Hypothalamus (tissue), 51 donors: ENCODE results near the gene RABEPK.
A peak's percentile ranks its signal among the peaks of the same experiment; 100 is the strongest.
"Not testable (repeated sequence)": the region's sequence is repeated elsewhere in the genome, so short reads cannot be mapped to it uniquely, and the experiment has no call there.

ENCODE experiments used
- DNase-seq, 51 donors: peaks; one replicate each; lab custom pipeline; 2025; lab: John Stamatoyannopoulos, UW

The RABEPK gene

DNA sequence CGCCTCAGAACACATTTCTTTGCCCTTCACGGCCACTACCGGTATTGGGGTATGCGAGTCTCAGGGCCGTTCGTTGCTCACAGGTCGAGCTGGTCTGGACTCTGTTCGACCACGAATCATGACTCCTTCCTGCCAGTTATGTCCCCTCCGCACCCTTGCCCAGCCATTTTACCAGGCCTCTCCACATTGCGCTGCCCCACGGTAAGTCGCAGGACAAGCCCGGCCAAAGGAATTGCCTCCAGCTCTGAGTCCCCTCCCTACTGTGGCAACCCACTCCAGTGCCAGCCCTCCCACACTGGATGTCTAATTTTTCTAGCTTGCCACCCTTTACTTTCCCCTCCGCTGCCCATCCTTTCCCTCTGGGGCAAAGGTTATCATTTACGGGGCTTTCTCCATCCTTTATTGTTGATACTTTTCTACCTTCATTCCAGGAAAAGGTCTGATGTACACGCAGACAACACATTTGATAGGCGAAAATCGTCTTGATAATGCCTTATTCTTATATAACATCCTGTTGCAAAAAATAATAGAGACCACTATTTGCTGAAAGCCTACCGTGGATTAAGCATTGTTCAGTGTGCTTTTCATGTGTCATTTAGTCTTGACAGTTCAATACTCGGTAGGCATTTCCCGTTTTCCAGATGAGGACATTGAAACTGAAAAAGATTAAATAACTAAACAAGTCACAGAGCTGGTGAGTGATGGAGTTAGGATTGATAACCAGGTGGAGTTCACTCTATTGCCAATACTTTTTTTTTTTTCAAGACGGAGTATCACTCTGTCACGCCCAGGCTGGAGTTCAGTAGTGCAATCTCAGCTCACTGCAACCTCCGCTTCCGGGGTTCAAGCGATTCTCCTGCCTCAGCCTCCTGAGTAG lies 41.8 kb downstream of the RABEPK start:
- DNase-seq = peak in 20 of 51 donors; percentile 20 to 69 (median 52)

- DNase-seq = no peak
These were observed 43.5 kb downstream of the RABEPK start for GRCh38 chr9:125243792-125244260.

DNA sequence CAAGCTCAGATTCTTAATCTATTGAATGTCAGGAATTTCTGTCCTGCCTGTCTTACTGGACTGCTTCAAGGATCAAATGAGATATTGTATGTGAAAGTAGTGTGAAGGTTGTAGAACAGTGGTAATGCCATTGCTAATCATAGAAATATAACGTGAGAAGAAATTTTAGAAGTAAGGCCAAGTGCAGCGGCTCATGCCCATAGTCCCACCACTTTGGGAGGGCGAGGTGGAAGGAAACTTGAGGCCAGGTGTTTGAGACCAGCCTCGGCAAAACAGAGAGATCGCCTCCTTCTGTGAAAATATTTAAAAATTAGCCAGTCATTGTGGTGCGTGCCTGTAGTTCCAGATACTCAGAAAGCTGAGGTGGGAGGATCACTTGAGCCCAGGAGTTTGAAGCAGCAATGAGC lies 45.9 kb downstream of the RABEPK start:
- DNase-seq = no peak

GRCh38 chr9:125254231-125254630 lies 53.9 kb downstream of the RABEPK start:
- DNase-seq = no peak

- DNase-seq = no peak
These were observed 55.5 kb downstream of the RABEPK start for GRCh38 chr9:125255781-125256391.

GRCh38 chr9:125258160-125258785 lies 57.9 kb downstream of the RABEPK start:
- DNase-seq = no peak

DNA sequence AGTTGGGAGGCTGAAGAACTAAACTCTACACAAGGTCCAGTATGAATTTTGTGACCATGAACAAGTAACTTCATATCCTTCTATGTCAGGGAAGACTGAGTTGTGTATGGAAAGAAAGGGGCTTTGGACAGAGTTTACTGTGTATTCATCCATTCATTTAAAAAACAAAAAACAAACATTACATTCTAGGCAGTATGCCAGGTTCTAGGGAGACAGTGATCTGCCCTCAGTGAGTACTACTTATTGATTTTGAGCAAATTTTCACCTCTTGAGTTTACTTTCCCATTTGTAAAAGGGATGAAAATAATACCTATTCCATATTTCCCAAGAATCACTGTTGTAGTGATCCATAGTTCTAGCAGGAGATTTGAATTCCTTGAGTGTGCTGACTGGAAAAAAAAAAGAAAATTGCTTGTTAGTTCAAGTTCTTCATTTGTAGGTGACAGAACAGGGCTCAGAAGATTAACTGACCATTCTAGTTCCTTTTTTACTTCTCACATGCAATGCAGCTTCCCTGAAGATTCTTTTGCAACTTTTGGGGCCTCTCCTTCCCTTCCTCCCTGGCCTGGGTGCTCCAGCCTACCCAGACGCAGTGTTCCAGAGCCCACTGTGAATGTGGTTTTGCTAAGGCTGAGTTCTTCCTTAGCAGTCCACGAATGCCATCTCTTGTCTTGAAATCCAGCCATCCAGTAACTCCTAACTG lies 58.6 kb downstream of the RABEPK start:
- no peak for DNase-seq

DNA sequence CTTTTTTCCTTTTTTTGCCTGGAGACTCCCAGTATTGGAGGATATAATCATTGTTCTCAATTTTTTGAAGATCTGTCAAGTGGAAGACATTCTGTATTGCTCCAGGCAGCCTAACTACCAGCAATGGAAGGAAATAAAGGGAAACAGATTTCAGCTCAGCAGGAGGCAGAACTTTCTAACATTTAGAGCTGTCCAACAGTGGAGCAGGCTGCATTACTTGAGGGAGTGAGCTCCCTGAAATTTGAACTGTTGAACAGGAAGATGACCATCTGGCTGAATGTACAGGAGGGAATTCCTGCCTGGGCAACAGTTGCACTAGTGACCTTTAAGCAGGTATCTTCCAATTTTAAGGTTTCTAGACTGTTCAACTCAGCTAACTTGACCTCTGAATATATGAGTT lies 60.2 kb downstream of the RABEPK start:
- DNase-seq = no peak

DNA sequence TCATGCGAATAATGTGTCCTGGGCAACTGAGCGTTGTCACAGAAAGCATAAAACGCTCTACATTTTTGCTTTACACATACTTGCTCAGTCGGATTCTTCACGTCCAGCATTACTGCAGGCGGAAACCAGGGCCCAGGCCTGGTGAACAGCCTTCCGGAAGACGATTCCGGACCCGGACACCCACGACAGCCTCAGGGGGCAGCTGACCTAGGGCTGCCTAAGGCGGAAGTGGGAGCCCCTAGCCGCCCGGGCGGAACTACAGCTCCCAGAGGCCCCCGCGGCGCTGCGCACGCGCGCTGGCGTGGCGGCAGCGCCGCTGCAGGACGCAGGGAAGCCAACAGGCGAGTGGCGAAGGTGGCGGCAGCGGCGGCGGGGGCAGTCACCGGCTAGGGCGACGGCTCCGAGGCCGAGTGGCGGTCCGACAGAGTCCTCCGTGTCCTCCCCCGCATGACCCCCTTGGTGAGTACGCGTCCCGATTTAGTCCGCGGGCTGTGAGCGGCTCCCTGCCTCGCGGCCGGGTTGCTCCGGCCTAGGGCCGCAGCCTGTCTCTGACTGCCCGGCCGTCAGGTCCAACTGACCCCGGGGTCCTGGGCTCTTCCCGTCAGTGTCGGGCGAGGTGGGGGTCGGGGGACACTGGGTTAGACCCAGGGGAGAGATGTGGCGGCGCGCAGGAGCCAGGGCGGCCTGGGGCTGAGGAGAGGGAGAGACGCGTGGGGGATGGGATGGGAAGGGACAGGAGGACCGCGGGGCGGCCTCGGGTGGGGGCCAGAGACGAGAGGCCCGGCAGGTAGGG lies 61.4 kb downstream of the RABEPK start, which contains the start of gene GAPVD1:
Gene GAPVD1 (plus strand): TSS at position 326 of the 793 bp plus-strand sequence. CDS start 37,096 bp downstream, outside the sequence.
- peak; percentile 56 to 91 (median 79) for DNase-seq

GRCh38 chr9:125262294-125262991 lies 62.1 kb downstream of the RABEPK start:
- no peak for DNase-seq

DNA sequence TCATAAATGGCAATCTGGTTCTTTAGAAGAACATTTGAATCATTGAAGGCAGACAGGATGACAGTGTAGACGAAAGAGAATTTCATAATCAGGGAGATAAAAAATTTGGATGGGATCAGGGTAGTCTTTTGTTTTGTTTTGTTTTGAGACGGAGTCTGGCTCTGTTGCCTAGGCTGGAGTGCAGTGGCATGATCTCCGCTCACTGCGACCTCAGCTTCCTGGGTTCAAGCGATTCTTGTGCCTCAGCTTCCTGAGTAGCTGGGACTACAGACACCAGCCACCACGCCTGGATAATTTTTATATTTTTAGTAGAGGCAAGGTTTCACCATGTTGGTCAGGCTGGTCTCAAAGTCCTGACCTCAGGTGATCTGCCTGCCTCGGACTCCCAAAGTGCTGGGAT lies 63.7 kb downstream of the RABEPK start:
- DNase-seq = not testable (repeated sequence)

DNA sequence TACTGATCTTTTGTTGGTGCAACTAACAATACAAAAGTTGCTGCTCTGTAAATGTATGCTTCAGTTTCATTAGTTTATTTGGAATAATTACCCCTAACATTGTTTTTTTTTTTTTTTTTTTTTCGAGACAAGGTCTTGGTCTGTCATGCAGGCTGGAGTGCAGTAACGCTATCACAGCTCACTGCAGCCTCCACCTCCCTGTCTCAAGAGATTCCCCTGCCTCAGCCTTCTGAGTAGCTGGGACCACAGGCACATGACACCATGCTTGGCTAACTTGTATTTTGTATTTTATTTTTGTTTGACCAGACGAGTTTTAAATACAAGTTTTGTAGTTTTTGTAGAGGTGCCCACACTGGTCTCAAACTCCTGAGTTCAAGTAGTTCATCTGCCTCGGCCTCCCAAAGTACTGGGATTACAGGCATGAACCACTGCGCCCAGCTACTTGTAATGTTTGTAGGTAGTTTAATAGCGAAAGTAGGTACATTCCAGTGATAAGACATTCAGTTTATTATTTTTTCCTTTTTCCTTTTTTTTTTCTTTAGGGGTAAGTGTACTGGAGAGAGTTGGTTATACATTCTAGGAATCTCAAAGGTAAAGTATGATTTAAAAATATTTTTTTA lies 68.2 kb downstream of the RABEPK start:
- DNase-seq = no peak

DNA sequence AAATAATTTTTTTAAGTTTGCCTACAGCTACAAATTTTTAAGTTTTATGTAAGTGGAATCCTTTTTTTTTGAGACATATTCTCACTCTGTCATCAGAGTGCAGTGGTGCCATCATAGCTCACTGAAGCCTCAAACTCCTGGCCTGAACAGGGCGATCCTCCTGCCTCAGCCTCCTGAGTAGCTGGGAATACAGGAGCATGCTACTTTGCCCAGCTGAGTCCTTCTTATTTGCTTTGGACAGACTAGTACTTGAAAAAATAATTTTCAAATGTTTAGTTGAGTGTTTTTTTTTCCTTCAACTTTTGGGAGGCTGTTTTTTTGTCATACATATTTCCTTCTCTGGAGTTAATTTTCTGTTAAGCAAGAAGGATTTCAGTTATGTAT lies 68.7 kb downstream of the RABEPK start:
- DNase-seq = no peak

GRCh38 chr9:125271081-125271480 lies 70.7 kb downstream of the RABEPK start:
- DNase-seq = no peak

DNA sequence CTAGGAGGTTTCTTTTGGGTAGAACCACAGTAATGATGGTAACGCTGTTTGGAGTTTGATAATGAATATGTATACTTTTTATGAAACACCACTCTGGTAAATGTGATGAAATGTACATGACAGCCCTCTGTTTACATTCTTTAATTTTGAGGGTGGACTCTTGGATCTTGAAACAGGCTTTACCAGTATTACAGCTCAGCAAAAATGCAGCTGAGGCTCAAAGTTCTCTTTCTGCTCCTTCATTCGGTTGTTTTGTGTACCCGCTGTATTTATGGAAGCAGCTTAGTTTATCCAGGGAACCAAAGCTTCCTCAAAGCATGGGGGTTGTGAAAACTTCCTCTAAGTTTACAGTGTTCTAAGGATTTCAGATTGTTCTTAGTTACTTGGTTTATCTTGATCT lies 72.4 kb downstream of the RABEPK start:
- DNase-seq = no peak

GRCh38 chr9:125276771-125277170 lies 76.4 kb downstream of the RABEPK start:
- DNase-seq = no peak

DNA sequence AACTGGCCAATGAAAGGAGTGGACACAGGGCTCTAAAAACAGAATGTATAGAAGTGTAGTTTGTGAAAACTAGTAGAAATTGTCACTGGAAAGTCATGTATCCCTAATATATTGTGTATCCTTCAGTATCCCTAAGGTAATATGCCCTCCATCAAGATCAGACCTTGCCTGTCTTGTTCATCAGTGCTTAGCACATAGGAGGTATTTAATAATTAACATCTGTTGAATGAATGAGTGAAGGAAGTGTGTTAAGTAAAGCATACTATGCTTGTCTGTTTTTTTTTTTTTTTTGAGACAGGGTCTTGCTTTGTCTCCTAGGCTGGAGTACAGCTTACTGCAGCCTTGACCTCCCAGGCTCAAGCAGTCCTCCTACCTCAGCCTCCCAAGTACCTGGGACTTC lies 77.1 kb downstream of the RABEPK start:
- no peak for DNase-seq

DNA sequence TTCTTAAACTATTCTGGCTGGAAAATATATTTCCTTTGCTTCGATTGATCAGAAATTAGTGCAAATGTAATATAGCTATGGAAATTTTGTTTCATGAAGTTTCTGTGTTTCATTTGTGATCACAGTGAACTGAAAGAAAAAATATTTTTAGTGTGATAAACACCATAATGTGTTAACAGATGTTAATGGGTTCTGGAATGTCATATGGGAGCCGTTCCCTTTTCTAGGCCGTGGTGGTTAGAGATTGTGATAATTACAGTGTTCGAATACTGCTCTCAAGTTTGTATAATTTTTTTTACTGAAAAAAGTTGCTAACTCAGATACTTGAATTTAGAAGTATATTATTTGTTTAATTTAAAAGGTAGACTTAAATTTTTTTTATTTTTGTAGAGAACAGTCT lies 80.6 kb downstream of the RABEPK start:
- DNase-seq = no peak
